ENCODE results near the gene C1QTNF5. TPM values are rescaled to one million over a fixed set of nuclear protein-coding genes. Genes with fewer than 3 reads are reported as not detected.

C1QTNF5 gene
- total RNA-seq, 2 experiments from 2014 or later = not detected

DNA sequence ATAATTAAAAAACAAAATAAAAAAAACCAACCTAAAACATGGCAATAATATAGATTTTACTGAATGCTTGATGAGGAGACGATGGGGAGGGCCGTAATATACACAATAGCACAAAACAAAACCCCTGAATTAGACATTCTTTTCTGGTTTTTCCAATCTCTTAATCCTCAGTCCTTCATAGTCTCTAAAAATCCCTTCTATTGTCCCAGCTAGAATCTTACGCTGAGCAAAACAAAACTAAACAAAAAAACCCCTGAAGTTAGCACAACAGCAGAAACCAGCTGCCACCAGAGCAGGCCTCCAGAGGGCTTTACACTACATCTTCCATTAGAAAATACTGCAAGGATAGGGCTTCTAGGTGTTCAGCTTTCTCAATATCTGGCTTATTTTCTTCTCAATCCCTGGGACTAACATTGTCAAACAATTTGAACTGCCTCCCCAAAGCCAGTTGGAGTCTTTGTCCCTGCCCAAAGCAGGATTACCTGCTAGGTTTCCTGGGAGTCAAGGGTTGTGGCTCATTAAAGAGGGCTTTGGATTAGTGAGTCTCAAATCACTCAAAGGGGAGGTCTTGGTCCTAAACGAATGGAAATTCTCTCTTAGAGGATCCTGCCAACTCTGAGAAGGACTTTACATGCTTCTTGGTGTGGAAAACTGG lies 8.4 kb downstream of the C1QTNF5 start:
- H3K4me2 ChIP-seq (ENCODE audit: low read length) = no peak overlapping the region
- no peak for DNase-seq (ENCODE audit: low spot score)
- TF ChIP-seq EZH2phosphoT487 (IDR thresholded peaks at IDR 0.05; ENCODE audit: borderline replicate concordance, low read depth, low read length) = no peak
- TF ChIP-seq, protein P1, sequence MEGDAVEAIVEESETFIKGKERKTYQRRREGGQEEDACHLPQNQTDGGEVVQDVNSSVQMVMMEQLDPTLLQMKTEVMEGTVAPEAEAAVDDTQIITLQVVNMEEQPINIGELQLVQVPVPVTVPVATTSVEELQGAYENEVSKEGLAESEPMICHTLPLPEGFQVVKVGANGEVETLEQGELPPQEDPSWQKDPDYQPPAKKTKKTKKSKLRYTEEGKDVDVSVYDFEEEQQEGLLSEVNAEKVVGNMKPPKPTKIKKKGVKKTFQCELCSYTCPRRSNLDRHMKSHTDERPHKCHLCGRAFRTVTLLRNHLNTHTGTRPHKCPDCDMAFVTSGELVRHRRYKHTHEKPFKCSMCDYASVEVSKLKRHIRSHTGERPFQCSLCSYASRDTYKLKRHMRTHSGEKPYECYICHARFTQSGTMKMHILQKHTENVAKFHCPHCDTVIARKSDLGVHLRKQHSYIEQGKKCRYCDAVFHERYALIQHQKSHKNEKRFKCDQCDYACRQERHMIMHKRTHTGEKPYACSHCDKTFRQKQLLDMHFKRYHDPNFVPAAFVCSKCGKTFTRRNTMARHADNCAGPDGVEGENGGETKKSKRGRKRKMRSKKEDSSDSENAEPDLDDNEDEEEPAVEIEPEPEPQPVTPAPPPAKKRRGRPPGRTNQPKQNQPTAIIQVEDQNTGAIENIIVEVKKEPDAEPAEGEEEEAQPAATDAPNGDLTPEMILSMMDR (conservative IDR thresholded peaks at IDR 0.05; ENCODE audit: low read length) = no peak
- BruUV-seq (replicated peaks) = no TSS peak
- H3K79me2 ChIP-seq (ENCODE audit: insufficient read depth, low read depth, low read length) = peaks cover 10% of the 10 kb centered on the region; the same call in 1 of the 2 replicates
- POLR2A ChIA-PET = no interaction called here
- intact Hi-C loops (cut with micrococcal nuclease; ENCODE audit: unreplicated experiment) = no loop called here
- H3K36me3 ChIP-seq (ENCODE audit: insufficient read depth, low read length) = peaks cover 6% of the 10 kb centered on the region; the same call in 1 of the 2 replicates
- no peak overlapping the region for H3K4me3 ChIP-seq (ENCODE audit: low read depth, low read length, poor library complexity, severe bottlenecking)
- no peak overlapping the region for H3K27ac ChIP-seq (ENCODE audit: low read depth, low read length, poor library complexity, severe bottlenecking)
- no peaks in the 10 kb centered on the region for H3K9me3 ChIP-seq (ENCODE audit: low read length)
- no peaks in the 10 kb centered on the region for H4K20me1 ChIP-seq (ENCODE audit: insufficient read depth, low read length)
- H2AFZ ChIP-seq (ENCODE audit: low read length) = peak overlapping the region; percentile 36
- no peaks in the 10 kb centered on the region for H3K9me2 ChIP-seq (ENCODE audit: insufficient read depth, low read length)
- CTCF ChIA-PET (ENCODE audit: unreplicated experiment) = no interaction called here
- H3K4me1 ChIP-seq (ENCODE audit: insufficient read depth, low read length, poor library complexity, severe bottlenecking) = peaks cover 21% of the 10 kb centered on the region

DNA sequence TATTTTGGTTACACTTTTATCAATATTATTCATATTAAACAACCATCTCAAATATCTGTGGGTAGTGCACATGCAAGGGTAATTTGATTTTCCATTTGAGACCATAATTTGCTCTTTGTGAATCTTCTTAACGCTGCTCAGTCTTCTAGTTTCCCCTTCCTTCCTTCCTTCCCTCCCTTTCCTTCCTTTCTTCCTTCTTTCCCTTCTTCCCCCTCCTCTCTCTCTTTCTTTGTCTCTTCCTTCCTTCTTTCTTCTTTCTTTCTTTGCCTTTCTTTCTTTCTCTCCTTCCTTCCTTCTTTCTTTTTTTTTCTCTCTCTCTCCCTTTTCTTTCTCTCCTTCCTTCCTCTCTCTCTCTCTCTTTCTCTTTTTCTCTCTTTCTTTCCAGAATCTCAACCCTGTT lies 10.4 kb downstream of the C1QTNF5 start:
- CTCF ChIA-PET (ENCODE audit: unreplicated experiment) = interaction anchor here (1.0 kb wide), 1 partner anchor 224 kb away, joined by 3 read pairs; no protein-coding TSS in a partner anchor
- Histone ChIP-seq H3K4me2 (ENCODE audit: low read length) (no peak overlapping the region), H3K79me2 (ENCODE audit: insufficient read depth, low read depth, low read length) (peaks cover 7% of the 10 kb centered on the region; the same call in 1 of the 2 replicates), H3K4me1 (ENCODE audit: insufficient read depth, low read length, poor library complexity, severe bottlenecking) (peaks cover 10% of the 10 kb centered on the region), H3K9me2 (ENCODE audit: insufficient read depth, low read length) (no peaks in the 10 kb centered on the region), H3K9me3 (ENCODE audit: low read length) (no peaks in the 10 kb centered on the region), H4K20me1 (ENCODE audit: insufficient read depth, low read length) (no peaks in the 10 kb centered on the region), H3K4me3 (ENCODE audit: low read depth, low read length, poor library complexity, severe bottlenecking) (no peak overlapping the region), H3K27ac (ENCODE audit: low read depth, low read length, poor library complexity, severe bottlenecking) (no peak overlapping the region), H3K36me3 (ENCODE audit: insufficient read depth, low read length) (no peaks in the 10 kb centered on the region), H2AFZ (ENCODE audit: low read length) (no peak overlapping the region)
- no peak for TF ChIP-seq EZH2phosphoT487 (IDR thresholded peaks at IDR 0.05; ENCODE audit: borderline replicate concordance, low read depth, low read length)
- TF ChIP-seq, protein P1 (conservative IDR thresholded peaks at IDR 0.05; ENCODE audit: low read length) = no peak
- intact Hi-C loops (cut with micrococcal nuclease; ENCODE audit: unreplicated experiment) = no loop called here
- BruUV-seq (replicated peaks) = no TSS peak
- DNase-seq (ENCODE audit: low spot score) = no peak
- POLR2A ChIA-PET = no interaction called here

DNA sequence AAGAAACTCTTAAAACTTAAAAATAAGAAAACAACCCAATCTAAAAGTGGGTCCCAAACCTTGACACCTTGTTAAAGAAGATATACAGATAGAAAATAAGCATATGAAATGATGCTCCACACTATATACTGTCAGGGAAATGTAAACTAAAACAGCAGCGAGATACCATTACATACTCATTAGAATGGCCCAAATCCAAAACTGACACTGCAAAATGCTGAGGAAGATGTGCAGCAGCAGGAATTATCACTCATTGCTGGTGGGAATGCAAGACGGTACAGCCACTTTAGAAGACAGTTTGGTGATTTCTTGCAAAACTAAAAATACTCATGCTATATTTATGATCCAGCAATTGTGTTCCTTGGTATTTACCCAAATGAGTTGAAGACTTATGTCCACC lies 11.4 kb downstream of the C1QTNF5 start:
- Histone ChIP-seq H3K27ac (ENCODE audit: low read depth, low read length, poor library complexity, severe bottlenecking) (no peak overlapping the region), H3K4me3 (ENCODE audit: low read depth, low read length, poor library complexity, severe bottlenecking) (no peak overlapping the region), H2AFZ (ENCODE audit: low read length) (no peak overlapping the region), H3K9me3 (ENCODE audit: low read length) (no peaks in the 10 kb centered on the region), H4K20me1 (ENCODE audit: insufficient read depth, low read length) (no peaks in the 10 kb centered on the region), H3K9me2 (ENCODE audit: insufficient read depth, low read length) (no peaks in the 10 kb centered on the region), H3K4me1 (ENCODE audit: insufficient read depth, low read length, poor library complexity, severe bottlenecking) (peaks cover 6% of the 10 kb centered on the region), H3K36me3 (ENCODE audit: insufficient read depth, low read length) (no peaks in the 10 kb centered on the region), H3K79me2 (ENCODE audit: insufficient read depth, low read depth, low read length) (no peaks in the 10 kb centered on the region), H3K4me2 (ENCODE audit: low read length) (no peak overlapping the region)
- DNase-seq (ENCODE audit: low spot score) = no peak
- BruUV-seq (replicated peaks) = no TSS peak
- ChIA-PET POLR2A (interaction anchor here (0.7 kb wide), 2 partner anchors 22 to 39 kb away, joined by 3 to 4 read pairs; no protein-coding TSS in a partner anchor), CTCF (ENCODE audit: unreplicated experiment) (no interaction called here)
- intact Hi-C loops (cut with micrococcal nuclease; ENCODE audit: unreplicated experiment) = no loop called here
- TF ChIP-seq, protein P1 (conservative IDR thresholded peaks at IDR 0.05; ENCODE audit: low read length) = no peak
- TF ChIP-seq EZH2phosphoT487 (IDR thresholded peaks at IDR 0.05; ENCODE audit: borderline replicate concordance, low read depth, low read length) = no peak
